UCSD-AML1 (cell line): Measurements from ENCODE around the gene PPP5C.
"Not testable (repeated sequence)": the region's sequence is repeated elsewhere in the genome, so short reads cannot be mapped to it uniquely, and the experiment has no call there.

Experiments
- DNase-seq: peaks from one replicate; lab custom pipeline; 2025; ENCODE audit not compliant: unreplicated experiment; lab: John Stamatoyannopoulos, UW

The PPP5C gene

DNA sequence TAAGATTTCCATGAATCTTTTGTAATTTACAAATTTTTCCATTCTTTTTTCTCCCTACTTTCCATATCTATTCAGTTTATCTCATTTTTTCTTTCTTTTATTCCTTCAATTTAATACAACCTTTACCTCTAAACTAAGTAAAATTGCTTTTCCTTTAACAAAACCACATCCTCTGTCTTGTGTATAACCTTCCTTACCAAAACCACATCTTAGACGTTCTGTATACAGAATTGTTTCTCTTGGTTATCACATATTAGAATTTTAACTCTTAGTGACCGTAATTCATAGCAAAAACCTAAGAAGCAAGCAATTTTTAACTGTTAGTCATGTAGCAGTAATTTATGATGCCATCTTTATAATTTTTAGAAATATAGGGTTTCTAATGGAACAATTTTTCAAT is 15.0 kb downstream of the PPP5C start:
- no peak for DNase-seq

DNA sequence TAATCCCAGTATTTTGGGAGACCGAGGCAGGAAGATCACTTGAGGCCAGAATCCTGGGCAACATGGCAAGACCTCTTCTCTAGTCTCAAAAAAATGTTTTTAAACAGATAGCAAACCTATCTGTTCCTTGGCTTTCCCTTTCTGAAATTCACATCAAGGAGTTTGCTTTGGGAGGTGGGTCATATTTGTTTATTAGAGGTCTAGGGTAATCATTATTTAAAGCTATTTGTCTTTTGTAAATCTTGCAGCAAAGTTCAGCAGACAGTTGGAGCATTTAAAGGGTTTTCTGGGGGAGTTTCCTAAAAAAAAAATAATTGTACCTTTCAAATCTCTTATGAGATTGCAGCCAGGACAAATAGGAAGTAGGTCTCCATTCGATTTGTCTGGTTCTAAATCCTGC is 17.5 kb downstream of the PPP5C start:
- no peak for DNase-seq

DNA sequence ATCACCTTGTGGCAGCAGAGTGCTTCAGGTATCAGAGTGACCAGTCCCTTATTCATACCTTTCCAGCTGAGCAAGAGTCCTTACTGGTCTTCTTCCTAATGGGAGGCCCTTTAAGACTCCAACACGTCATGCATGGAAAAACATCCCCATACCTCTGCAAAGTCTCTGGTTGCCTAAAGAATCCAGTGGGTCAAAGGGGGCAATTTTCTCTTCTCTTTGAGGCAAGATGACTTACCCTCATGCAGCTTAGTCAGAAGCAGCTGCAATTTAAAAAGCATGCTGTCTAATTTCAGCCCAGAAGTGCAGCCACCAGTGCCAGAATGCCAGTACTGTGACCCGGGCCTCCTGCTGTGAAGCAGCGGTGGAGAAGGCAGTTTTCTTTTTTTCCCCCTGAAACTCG is 18.7 kb downstream of the PPP5C start:
- no peak for DNase-seq

DNA sequence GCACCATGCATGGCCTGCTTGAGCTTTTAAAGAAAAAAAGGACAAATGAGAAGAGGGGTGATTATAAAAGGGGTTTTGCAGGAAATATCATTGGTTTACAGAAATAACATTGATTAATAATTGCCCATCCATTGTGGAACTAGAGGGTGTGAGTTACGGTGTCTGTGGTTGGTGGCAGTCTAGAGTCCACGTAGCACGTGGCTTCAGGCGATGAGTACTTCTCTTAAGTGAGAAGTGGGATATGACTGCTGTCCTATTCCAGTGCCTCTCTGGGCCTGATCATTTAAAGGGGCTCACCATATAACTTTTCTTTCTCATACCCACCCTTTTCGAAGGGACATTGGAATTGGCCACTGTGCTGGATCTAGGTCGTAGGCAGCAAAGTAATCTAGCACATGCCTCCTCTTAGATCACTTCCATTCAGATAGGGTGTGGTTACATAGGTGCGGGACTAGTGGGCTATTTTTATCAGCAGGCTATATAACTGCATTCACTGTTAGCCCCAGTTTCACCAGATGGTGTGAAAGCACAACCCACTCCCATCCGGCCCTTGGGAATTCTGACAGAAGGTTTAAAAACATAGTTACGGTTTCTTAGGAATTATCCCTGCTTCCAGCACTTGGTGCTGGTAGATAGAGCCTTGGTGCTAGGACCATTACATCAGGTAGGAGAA is 19.9 kb downstream of the PPP5C start:
- no peak for DNase-seq

DNA sequence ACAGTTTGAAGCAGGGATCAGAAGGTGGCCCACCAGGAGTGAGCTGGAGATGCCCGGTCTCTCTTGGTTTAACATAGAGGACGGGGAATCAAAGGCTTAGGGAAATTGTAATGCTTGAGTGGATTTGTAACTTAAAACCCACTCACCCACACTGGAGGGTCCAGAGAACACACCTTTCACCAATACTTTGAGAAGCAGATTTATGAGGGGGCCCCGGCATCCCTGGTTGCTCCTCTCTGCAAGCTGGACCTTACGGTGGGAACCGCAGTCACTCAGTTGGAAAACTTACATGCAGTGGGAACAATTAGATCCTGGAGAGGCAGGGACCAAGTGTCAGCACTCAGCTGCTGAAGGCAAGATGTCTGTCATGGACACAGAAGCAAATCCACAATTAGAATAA is 20.5 kb downstream of the PPP5C start:
- no peak for DNase-seq

DNA sequence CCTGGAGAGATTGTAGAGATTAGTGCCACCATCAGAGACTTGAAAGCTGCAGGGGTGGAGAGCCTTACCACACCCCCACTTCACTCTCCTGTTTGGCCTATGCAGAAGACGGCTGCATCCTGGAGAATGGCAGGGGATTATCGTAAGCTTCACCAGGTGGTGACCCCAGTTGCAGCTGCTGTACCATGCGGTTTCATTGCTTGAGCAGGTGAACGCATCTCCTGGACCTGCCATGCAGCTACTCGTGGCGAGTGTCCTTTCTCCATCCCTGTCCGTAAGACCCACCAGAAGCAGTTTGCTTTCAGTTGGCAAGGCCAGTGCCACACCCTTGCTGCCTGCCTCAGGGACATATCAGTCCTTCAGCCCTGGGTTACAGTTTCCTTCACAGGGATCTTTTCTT is 21.2 kb downstream of the PPP5C start:
- DNase-seq: no peak

DNA sequence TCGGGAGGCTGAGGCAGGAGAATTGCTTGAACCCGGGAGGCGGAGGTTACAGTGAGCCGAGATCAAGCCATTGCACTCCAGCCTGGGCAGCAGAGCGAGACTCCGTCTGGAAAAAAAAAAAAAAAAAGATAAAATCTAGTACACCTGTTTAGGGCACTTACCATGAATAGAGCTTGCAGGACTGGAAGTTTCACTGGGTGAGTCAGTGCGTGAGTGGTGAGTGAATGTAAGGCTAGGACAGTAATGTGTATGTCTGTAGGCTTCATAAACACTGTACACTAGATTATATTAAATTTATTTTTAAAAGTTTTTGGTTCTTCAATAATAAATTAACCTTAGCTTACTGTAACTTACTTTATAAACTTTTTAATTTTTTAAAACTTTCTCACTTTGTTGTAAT is 22.9 kb downstream of the PPP5C start:
- no peak for DNase-seq

DNA sequence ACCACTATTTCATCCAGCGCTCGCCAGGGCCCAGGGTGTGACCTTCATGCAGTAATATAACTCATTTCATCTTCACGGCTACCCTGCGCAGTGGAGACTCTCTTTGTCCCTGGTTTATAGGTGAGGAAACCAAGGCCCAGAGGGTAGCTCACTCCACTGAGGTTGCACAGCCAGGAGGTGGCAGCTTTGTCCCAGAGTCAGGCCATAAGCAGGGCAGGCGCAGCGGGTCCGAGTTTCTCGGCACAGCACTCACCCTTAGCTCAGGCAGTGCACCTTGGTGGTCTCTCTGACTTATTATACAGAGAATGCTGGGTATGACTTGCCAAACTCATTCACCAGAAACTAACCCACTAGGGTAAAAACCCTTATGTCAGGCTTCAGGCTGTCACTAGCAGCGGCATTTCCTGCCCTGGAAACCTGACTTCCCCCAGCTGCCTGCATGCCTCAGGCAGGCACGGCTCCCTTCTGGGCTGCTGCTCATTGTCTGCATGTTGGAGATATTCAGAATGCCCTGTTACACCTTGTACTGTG is 24.5 kb downstream of the PPP5C start:
- DNase-seq: no peak

DNA sequence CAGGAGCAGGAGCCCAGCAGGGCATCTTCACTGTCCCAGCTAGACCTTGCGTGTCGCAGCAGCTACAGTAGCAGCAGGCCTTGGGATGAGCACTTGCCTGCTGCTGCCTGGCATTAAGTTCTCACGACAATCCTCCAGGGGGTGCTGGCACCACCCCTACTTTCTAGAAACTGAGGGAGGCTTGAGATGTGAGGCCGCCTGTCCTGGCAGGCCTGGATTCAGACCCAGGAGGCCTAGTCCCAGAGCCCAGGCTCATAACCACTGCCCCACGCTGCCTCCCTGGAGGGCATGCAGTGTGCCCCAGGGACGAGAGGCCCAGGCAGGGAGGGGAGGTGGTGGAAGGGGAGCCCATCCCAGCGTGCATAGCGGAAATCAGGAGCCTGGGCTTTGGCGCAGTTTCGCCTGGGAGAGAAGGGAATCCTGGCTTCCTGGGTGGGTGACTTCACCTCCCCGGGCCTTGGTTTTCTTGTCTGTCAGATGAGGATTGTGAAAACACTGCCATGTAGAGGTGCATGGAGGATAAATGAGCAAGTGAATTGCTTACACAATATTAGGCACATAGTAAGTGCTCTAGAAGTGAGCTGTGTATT is 26.1 kb downstream of the PPP5C start:
- DNase-seq: no peak

DNA sequence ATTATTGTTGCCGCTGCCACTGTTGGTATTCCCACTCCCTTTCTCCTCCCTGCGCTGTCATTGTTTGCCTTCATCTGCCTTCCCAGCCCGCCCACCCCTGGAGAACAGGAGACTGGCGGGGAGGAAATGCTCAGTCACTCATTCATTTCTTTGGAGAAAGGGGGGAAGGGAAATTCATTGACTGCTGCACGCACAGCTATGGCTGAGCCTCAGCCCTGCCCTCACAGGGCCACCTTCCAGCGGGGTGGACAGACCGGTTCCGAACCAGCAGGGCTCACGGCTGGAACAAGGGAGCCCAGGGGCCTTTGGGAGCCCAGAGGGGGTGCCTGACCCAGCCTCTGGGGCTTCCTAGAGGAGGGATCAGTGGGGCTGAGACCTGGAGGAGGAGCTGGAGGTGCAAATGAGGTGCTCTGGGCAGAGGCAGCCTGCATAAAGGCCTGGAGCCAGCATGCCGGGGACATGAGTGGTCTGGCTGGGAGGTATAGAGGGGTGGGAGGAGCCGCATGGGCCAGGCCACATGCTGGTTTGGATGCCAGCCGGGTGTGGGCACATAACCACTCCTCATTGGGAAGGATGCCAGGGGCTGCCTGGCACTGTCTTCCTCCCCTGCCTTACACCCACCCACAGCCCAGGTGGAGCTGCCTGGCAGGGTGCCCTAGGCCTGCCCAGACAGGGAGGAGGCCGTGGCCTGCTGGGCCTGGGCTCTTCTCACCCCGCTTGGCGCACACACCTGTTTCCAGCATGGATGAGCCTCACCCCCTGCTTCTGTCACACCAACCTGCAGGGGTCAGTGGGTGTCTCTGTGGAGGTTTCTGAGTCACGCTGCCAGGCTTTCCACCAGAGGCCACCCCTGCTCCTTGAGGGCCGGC is 26.8 kb downstream of the PPP5C start:
- no peak for DNase-seq

DNA sequence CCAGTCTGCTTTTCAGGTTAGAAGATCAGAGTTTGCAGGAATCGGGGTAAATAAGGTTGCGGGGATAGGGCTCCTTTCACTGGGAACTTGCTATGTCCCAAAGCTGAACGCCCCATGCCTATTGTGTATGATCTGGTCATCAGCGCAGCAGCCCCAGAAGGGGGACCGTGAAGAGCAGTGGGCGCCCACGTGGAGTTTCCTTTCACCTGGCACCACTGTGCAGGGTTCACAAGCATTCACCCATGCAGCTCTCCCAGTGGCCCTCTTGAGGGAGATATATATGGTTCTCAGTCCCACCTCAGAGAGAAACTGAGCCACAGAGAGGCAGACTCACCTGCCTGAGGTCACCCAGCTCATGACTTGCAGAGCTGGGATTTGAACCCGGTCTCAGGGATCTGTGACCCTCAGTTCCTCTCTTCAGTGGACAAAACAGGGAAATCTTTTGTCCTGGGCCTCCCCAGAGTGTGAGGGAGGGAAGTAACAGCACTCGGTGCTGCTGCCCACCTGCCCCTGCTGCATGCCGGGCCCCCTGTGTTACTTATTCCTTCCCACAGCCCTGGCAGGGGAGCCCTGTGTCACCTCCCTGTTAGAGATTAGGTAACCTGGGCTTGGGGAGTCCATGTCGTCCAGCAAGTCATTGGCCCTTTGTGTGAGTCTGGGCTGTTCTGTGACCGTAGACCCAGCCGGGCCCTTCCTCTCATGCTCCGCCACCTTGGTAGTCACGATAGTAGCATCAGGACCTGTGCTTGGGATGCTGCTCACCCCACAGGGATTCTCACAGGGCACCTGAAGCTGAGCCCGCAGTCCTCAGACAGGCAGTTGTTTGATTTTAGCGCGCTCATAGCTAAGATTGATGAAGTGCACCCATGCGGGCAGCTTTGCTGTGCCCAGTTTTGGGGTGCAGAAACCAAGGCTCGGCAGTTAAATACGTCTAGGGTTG is 27.9 kb downstream of the PPP5C start:
- DNase-seq: no peak

DNA sequence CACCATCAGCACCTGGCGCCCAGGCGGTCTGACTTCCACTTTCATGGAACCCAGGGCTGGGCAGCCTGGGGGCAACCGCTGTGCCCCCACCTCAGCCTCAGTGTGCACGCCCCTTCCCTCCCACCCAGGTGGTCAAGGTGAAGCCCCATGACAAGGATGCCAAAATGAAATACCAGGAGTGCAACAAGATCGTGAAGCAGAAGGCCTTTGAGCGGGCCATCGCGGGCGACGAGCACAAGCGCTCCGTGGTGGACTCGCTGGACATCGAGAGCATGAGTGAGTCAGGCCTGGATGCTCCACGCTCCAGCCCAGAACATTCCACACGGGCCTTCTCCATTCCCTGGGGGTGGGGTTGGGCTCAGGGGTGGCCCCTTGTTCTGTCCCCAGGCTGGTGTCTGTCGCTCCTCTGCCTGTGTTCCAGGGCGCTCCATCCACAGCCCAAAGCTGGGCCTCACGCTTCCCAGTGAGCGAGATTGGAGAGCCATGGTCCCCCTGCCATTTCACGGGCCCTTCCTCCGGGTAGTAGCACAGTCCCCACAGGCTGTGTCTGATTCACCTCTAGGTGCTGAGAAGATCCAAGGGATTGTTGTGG is 28.7 kb downstream of the PPP5C start:
- not testable (repeated sequence) for DNase-seq

DNA sequence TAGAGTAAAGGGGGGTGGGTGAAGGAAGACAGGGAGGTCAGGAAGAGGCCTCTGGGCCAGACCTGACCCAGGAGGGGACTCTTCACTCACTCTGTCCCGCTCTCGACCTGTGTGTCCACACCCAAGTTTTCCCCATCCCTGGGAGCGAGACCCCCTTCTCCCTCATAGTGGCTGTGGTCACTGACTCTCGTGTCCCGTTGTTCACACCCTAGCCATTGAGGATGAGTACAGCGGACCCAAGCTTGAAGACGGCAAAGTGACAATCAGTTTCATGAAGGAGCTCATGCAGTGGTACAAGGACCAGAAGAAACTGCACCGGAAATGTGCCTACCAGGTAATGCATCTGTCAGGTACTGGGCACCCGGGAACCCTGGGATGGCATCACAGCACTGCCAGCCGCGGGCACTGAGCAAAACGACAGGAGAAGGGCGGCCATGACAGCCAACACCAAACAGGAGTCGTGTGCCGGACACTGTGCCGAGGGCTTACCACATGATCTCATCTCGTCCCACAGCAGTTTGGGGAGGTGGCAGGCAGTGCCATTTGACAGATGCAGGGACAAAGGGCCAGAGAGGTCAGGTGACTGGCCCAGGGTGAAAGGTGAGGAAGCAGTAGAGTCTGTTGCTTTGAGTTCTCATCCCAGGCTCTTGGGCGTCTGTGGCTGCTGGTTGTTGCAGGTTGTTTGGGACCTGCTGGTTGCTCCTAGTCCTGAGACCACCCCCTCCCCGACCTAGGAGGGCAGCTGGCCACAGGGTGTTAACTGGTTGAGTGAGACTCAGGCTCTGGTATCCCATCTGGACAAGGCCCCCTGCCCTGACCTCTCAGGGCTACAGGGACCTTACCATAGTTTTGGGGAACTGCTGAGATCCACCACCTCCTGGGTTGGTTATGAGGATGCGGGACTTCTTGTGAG is 29.6 kb downstream of the PPP5C start:
- no peak for DNase-seq

DNA sequence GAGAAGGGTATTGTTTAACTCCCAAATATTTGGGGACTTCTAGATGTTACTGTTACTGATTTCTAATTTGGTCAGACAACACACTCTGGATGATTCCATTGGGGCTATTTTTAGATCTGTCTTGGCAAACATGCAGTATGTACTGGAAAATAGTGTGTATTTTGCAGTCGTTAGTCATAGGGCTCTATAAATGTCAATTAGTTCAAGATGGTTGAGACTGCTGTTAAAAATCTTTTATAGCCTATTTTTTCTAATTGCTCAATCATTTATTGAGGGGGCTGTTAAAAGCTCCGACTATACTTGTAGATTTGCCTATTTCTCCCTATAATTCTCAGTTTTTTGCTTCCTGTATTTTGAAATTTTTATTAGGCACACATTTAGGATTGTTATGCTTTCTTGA is 31.4 kb downstream of the PPP5C start:
- DNase-seq: no peak

DNA sequence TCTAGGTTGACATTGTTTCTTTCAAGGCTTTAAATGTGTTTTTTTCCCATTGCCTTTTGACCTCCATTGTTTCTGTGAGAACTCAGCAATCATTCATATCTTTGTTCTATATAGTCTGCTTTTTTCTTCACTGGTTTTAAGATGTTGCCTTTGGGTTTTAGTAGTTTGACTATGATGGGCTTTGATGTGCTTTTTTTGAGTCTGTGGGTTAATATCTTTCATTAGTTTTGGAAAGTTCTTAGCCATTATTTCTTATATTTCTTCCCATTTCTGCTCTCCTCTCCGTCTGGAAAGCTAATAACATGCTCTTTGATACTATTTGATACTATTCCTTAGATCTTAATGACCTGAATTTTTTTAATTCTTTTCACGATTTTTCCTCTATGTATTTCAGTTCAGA is 33.8 kb downstream of the PPP5C start:
- DNase-seq: no peak

DNA sequence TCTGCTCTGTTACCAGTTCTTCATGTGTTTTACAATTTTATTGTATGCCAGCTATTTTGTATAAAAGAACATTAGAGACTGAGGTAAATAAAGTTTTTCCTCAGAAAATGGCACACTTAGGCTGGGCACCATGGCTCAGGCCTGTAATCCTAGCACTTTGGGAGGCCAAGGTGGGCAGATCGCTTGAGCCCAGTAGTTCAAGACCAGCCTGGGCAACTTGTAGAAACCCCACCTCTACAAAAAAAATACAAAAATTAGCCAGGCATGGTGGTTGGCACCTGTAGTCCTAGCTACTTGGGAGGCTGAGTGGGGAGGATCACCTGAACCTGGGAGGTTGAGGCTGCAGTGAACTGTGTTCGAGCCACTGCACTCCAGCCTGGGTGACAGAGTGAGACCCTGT is 34.5 kb downstream of the PPP5C start:
- no peak for DNase-seq

DNA sequence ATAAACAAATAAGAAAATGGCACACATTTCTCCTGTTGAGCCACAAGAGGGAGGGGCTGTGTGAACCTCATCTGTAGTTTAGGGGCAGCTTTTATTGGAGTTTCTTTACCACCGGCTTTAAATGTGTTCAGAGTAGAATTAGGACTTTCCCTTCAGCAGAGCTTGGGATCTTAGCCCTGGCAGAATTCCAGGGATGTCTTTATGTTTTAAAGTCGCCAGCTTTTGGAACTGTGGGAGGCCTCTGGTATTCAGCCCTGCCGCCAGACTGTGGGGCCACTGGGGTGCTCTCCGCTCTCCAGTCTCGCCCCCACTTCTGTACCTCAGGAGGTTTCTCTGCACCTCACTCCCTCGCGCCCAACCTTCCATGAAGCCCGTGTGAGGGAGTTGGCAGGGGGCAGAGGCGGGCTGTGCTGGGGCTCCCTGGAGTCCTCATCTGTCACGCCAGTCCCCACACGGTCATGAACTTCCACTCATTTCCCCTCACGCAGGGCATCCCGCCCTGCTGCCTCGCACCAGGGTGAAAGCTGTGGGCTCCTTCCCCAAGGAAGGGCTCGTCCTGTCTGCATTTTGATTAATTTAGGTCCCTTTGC is 35.0 kb downstream of the PPP5C start:
- no peak for DNase-seq

DNA sequence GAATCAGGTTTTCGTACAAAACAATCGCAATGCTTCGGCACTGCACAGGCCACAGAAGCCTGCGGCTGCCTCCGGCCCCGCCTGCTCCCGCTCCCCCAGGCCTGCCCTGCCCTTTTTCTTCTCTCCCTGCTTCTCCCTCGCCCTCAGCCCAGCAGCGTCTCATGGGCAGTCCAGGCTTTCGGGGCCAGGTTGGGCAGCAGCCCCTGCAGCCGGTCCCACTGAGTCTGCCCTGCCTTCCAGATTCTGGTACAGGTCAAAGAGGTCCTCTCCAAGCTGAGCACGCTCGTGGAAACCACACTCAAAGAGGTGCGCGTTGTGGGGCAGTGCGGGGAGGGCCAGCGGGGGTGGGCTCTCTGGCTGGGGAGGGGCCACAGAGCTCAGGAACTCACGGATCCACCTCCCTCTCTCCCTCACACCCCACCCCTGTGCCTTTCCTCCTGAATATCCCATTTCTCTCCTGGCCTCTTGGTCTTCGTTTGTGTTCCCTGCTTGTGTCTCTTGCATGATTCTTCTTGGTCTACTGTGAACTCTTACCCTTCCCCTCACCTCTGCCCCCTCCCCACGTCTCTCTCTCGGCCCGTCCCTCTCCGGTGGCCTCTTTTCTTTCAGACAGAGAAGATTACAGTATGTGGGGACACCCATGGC is 36.4 kb downstream of the PPP5C start:
- DNase-seq: no peak

DNA sequence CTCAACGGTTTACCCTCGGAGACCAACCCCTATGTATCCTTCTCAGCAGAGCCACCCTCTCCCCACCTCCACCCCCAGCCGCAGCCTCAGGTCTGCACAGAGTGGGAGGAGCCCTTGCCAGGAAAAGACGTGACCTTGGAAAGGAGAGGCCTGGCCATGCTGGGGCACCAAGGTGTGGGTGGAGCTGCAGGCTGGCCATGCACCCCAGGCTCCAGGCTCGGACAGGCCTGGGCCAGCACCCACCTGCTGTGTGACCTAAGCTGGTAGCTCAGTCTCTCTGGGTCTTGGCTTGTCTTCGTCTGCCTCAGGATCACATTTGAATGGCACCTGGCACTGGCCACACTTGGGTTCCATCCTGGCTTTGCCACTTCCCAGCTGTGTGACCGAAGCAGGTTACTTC is 37.0 kb downstream of the PPP5C start:
- no peak for DNase-seq
